Hematopoietic multipotent progenitor cell treated with erythropoietin and hydrocortisone succinate and interleukin-3 and kit ligand, for 4 days (in vitro differentiated cells): Measurements from ENCODE around the gene PTCD1.
A peak's percentile ranks its signal among the peaks of the same experiment; 100 is the strongest.
"Not testable (repeated sequence)": the region's sequence is repeated elsewhere in the genome, so short reads cannot be mapped to it uniquely, and the experiment has no call there.

Experiments used
- DNase-seq: peaks from one replicate; pipeline ENCODE4 v3.0.0-alpha.2; 2015

PTCD1 gene

DNA sequence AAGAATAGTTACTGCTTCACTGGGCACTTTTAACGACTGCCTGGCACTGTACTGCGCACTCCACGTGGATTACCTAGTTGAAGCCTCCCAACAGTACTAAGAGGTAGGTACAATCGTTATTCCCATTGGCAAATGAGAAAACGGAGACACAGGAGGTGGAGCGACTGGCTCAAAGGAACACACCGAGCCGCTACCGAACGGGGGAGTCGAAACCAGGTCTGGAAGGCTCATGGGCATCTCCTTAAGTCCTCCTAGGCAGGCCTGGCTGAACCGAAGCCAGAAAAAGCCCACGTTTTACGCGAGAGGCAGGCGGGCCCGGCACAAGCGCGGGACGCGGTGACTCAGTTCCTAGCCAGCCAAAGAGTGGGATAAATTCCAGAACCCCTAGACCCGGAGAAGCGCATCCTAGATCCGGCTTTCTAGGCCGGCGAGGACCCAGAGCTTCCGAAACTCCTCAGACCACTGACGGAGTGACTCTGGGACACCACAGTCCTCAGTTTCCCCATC lies 30.7 kb downstream of the PTCD1 start:
- DNase-seq: peak; percentile 62

- DNase-seq: peak; percentile 39
These were observed 32.0 kb downstream of the PTCD1 start for GRCh38 chr7:99406557-99406956.

- no peak for DNase-seq
These were observed 33.6 kb downstream of the PTCD1 start for GRCh38 chr7:99404977-99405320.

DNA sequence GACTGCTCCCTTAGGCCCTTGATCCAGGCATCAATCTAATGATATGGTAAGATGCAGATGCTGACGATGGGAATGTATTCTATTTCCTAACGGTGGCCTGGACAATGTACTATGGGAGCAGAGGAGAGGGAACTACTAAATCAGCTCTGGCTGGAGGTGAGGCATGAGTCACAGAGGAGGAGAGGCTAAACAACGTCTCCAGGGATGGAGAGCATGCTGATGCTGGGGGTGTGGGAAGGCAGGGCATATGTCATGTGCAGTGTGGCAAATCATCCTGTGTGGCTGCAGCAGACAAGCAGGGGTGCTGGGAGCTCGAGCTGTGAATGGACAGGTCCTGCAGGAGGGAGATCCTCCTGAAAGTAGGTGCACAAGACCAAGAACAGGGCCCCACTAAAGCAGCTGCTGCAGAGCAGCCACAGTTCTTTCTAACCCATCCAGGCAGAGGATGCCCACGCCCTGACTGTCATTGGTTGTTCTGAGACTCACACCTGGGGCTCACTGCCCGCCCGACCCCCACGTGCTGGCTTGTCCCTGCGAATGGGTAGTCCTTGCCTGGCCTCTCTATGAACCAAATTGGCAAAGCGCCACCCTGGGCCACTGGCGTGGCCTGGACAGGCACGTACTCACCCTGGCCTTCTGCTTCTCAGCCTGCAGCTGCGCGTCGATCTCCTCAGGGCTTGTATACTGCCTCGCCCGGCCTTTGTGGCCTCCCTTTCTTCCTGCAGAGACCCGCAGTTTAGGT lies 34.2 kb downstream of the PTCD1 start:
- no peak for DNase-seq

GRCh38 chr7:99403764-99404163 lies 34.8 kb downstream of the PTCD1 start:
- DNase-seq: no peak

DNA sequence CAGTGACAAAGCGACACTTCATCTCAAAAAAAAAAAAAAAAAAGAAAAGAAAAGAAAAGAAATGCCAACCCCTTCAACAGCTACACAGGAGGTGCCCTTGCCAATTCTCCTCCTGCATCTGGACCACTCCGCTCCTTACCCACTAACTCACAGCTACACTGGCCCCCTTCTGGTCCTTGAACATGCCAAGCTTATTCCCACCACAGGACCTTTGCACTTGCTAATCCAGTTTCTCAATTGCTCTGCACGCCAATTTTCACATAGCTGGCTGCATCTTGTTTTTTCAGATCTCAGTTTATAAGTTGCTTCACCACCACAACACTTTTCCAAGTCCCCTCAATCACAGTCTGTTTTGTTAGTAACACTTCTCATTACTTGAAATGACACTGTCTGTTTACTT lies 35.7 kb downstream of the PTCD1 start:
- no peak for DNase-seq

DNA sequence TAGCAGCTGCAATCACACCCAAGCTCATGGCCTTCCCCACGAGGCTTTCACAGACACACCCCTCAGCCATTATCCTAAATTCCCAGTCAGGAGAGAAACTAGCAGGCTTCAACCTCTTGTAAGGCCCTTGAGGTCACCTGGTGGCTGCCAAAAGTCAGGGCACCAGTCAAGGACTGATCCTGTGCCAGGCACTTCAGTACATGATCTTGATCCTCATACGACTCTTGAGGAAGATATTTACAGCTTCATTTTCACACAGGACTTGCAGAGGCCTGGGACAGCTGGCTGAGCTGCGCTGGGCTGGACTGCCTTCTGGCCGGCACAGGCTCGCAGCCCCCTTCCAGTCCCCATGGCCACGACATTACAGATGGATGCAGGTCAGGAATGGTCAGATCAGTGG lies 39.0 kb downstream of the PTCD1 start:
- no peak for DNase-seq

DNA sequence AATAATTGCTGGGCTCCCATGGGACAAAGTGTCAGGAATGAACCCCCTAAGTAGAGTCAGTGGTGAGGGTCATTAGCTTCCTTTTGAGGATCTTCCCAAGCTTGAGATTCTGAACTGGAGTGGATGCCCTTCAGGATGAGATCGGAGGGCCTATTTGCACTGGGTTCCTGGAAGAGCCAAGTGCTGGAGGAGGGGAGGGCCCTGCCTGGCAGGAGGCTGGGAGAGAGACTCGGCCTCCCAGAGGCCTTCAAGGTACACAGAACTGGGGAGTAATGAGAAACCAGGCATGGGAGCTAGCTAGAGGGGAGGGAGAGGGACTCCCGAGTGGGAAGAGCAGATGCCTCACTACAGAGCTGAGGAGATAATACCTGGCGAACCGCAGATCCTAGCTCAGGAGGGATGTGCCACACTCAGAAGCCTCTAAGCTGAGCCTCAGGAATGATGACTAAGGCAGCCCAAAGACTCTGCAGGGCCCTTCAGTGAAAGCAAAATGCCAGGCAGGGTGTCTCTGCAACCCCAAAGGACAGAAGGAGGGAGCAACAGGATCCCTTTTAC lies 39.6 kb downstream of the PTCD1 start:
- no peak for DNase-seq

DNA sequence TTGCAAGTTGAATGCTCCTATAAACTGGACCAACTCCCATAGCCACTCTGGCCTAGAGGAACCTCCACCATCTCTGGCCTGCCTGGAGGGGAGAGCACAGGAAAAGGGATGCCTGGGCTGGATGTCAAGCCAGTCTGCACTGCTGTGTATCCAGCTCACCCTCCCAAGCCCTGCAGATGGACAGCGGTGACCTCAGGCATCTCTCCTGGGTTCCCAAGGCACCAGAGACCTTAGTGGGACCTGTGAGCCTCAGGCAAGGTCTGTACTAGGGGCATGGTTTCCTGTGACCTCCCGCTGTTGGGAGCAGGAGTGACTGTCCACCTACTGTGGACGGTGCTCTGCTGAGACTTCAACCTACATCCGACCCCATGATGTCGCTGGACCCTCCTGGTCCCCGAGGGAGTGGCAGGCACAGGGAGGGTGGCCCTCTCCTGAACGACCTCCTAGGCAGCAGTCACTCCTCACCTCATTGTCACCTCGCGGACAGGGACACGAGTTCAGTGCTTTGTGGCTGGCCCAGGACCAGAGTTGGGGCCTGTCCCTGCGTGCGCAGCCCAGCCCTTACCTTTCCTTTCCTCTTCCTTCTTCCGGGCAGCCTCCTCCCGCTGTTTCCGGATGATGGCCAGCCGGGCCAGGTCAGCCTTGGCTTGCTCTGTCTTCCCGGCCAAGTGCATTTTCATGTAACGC lies 41.2 kb downstream of the PTCD1 start:
- DNase-seq: no peak

DNA sequence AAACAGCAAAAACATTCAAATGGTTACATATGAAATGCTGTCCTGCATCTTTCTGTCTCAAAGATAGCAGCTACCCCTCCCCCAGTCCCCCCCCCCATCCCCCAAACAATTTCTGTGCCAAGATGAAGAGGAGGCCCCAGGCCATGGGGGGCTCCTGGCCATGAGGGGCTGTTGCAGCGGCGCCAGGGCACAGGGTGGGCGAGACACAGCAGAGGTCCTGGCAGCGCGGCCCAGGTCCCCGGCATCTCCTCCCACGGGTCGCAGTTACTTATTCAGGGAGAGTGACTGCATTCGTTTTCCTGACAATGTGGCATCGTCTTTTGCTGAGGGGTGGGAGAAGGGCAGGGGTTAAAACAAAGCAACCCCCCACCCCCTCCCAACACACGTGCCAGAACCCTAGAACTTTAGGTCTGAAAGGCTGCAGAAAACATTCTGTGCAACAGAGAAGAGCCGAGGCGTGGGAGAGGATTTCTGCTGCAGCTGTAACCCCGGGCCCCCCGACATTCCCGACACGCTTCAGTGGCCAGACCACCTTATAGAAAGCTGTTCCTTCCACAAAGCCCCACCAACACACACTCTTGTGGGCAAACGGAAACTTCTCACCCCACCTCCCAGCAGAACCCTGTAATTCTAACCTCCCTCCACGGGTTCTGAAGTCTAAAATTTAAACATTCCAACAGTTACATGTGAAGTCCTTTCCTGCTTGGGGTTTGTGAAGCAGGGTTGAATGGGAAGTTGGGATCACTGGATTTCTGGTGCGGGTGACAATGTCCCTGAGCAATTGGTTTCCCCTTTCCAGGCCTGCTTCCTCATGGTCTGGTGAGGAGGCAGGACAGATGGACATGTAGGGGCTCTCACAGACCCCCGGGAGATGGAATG lies 41.9 kb downstream of the PTCD1 start:
- DNase-seq: no peak

GRCh38 chr7:99395616-99396327 lies 42.8 kb downstream of the PTCD1 start:
- peak; percentile 32 for DNase-seq

DNA sequence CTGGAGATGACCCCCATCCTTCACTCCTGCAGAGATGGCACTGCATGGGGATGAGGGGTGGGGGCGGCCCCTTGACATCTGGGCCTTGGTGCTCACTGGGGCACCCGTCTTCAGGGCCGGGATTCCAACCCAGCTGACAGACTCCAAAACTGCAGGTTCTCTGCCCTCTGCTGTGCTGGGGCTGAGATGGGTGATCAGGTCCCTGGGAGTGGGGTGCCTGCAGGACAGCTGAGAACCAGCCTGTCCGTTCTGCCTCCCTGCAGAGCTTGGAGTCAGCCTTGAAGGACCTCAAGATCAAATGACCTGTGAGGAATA lies 44.5 kb downstream of the PTCD1 start:
- DNase-seq: no peak

- no peak for DNase-seq
These were observed 45.0 kb downstream of the PTCD1 start for GRCh38 chr7:99393355-99394187.

GRCh38 chr7:99392659-99393354 lies 45.8 kb downstream of the PTCD1 start:
- peak; percentile 91 for DNase-seq

GRCh38 chr7:99392046-99392445 lies 46.6 kb downstream of the PTCD1 start:
- DNase-seq: no peak

GRCh38 chr7:99390941-99391602 lies 47.5 kb downstream of the PTCD1 start:
- peak; percentile 27 for DNase-seq

DNA sequence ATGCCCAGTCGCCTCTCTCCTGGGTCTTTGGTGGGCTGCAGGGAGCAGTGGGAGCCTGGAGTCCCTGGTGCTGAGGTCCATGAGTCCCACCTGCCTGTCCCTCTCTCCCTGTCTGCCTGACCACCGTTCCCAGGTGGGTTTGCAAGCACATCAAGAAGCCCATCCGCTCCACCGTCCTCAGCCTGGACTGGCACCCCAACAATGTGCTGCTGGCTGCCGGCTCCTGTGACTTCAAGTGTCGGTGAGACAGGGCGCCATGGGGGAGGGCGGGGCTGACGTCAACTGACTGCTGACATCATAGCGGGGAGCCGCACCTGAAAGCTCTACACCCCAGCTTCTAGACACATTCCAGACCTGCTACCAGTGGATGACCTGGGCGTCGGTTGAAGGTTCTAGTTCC lies 48.8 kb downstream of the PTCD1 start:
- DNase-seq: no peak

- DNase-seq: no peak
These were observed 50.7 kb downstream of the PTCD1 start for GRCh38 chr7:99387912-99388311.

DNA sequence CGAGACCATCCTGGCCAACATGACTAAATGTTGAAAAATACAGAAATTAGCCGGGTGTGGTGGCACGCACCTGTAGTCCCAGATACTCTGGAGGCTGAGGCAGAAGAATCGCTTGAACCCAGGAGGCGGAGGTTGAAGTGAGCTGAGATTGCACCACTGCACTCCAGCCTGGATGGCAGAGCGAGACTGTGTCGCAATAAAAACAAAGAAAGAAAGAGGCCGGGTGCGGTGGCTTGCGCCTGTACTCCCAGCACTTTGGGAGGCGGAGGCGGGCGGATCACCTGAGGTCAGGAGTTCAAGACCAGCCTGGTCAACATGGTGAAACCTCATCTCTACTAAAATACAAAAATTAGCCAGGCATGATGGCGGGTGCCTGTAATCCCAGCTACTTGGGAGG lies 51.4 kb downstream of the PTCD1 start:
- not testable (repeated sequence) for DNase-seq

DNA sequence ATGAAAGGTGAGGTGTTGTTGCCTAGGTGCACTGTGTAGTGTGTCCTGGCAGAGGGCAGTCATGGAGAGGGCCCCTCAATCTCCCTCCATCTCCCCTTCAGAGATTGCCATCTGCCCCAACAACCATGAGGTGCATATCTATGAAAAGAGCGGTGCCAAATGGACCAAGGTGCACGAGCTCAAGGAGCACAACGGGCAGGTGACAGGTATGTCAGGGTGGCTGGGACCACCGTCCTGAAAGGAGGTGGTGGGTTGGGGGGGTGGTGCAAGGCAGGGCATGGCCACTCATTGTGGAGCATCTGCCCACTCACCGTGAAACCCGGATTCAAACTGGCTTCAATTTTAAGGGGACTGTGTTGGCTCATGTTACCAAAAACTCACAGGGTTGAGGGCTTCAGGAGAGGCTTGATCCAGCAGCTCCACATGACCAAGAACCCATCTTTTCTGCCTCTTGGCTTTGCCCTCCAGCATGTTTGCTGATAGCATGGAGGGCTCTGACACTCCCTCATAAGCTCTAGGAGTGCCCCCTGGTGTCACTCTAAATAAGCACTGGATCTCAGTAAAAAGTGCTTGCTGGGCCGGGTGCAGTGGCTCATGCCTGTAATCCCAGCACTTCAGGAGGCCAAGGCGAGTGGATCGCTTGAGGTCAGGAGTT lies 51.9 kb downstream of the PTCD1 start:
- DNase-seq: peak; percentile 90
